B cell (primary cell): ENCODE results near the gene RAD54L2. TPM values are rescaled to one million over a fixed set of nuclear protein-coding genes. Genes with fewer than 3 reads are reported as not detected.
"Not testable (repeated sequence)": the region's sequence is repeated elsewhere in the genome, so short reads cannot be mapped to it uniquely, and the experiment has no call there.

ENCODE experiments used
- ATAC-seq: fragments of 200-7000 bp; cut with Tn5 transposase; one replicate; pipeline ENCODE4 v1.10.0; 2021; ENCODE audit warnings: low read depth, mild to moderate bottlenecking, moderate number of reproducible peaks, moderate library complexity
- CTCF ChIA-PET: fragments of 350-600 bp; sonication (Branson Sonifier 250); formaldehyde crosslinking; loops from one replicate; lab custom pipeline; 2021; ENCODE audit warnings: antibody characterized with exemption, inconsistent platforms; lab: Charles Lee
- POLR2A ChIA-PET: fragments of 350-600 bp; sonication (Branson Sonifier 250); formaldehyde crosslinking; loops from one replicate; lab custom pipeline; 2021; ENCODE audit warnings: antibody characterized with exemption; lab: Charles Lee
- DNase-seq: peaks from one replicate; pipeline ENCODE4 v3.0.0; 2013
- H2AFZ ChIP-seq: 2 replicates; pipeline ENCODE4 v1.6.1; 2012; ENCODE audit warnings: mild to moderate bottlenecking, low read depth, low read length; ENCODE audit not compliant: insufficient read depth, poor library complexity, severe bottlenecking
- H3K27ac ChIP-seq, 2 donors: 1 replicate in 1 of 2; 2 replicates in 1 of 2; pipeline ENCODE4 v1.5.1; 2012 to 2013; ENCODE audit warnings: low read length in 2 of 2, mild to moderate bottlenecking in 2 of 2, moderate library complexity in 1 of 2
- H3K27me3 ChIP-seq, 4 experiments: fragments of 200-600 bp in 1 of 4; sonication (generic) in 1 of 4; replicated peaks in 1 of 4; 1 replicate in 2 of 4; 2 replicates in 2 of 4; pipeline versions ENCODE4 v1.6.1 to v1.7.0; 2013 to 2016; ENCODE audit warnings: low read length in 3 of 4, mild to moderate bottlenecking in 2 of 4, mixed read lengths in 1 of 4, moderate library complexity in 1 of 4; ENCODE audit not compliant: insufficient read depth in 4 of 4, control insufficient read depth in 3 of 4; ENCODE audit errors: control extremely low read depth in 1 of 4
- H3K36me3 ChIP-seq, 2 experiments: replicated peaks in 1 of 2; 1 replicate in 1 of 2; 2 replicates in 1 of 2; pipeline versions ENCODE4 v1.6.1 to v1.7.1; 2013; ENCODE audit warnings: low read length in 1 of 2; ENCODE audit not compliant: insufficient read depth in 2 of 2, control insufficient read depth in 1 of 2; ENCODE audit errors: control extremely low read depth in 1 of 2, extremely low read depth in 1 of 2
- H3K4me1 ChIP-seq, 2 donors: fragments of 200-600 bp in 1 of 2; sonication (generic) in 1 of 2; 1 replicate in 1 of 2; 2 replicates in 1 of 2; pipeline versions ENCODE4 v1.5.1 to v1.6.1; 2013 to 2017; ENCODE audit warnings: low read length in 2 of 2; ENCODE audit not compliant: control insufficient read depth in 2 of 2, insufficient read depth in 2 of 2
- H3K4me2 ChIP-seq: replicated peaks from 2 replicates; pipeline ENCODE3; 2012; ENCODE audit warnings: mild to moderate bottlenecking, low read depth, low read length; ENCODE audit not compliant: poor library complexity, severe bottlenecking
- H3K4me3 ChIP-seq, 5 experiments: fragments of 200-600 bp in 1 of 5; sonication (generic) in 1 of 5; 1 replicate in 3 of 5; 2 replicates in 2 of 5; pipeline versions ENCODE4 v1.5.1 to v1.7.0; 2011 to 2016; ENCODE audit warnings: low read length in 4 of 5, mild to moderate bottlenecking in 4 of 5, low read depth in 2 of 5, control low read depth in 1 of 5, moderate library complexity in 1 of 5; ENCODE audit not compliant: insufficient read depth in 1 of 5; ENCODE audit errors: control extremely low read depth in 1 of 5, extremely low read depth in 1 of 5
- H3K79me2 ChIP-seq: fragments of 200-600 bp; sonication (generic); one replicate; pipeline ENCODE4 v1.6.0; 2016; ENCODE audit warnings: low read length; ENCODE audit not compliant: control insufficient read depth, insufficient read depth
- H3K9ac ChIP-seq: fragments of 200-600 bp; sonication (generic); 2 replicates; pipeline ENCODE4 v1.6.1; 2017; ENCODE audit warnings: mild to moderate bottlenecking, low read length, moderate library complexity
- H3K9me3 ChIP-seq, 3 donors: one replicate each; pipeline versions ENCODE4 v1.6.1 to v1.7.1; 2013; ENCODE audit warnings: low read length in 2 of 3; ENCODE audit not compliant: control insufficient read depth in 2 of 3, insufficient read depth in 1 of 3; ENCODE audit errors: control extremely low read depth in 1 of 3
- H4K20me1 ChIP-seq: 2 replicates; pipeline ENCODE4 v1.6.0; 2012; ENCODE audit warnings: mild to moderate bottlenecking, low read length; ENCODE audit not compliant: insufficient read depth, control insufficient read depth, poor library complexity, severe bottlenecking
- H3K27ac Mint-ChIP-seq: one replicate; pipeline ENCODE4 v1.8.0; 2021; ENCODE audit warnings: mixed read lengths
- H3K27me3 Mint-ChIP-seq: one replicate; pipeline ENCODE4 v1.8.0; 2021; ENCODE audit warnings: mixed read lengths
- H3K4me1 Mint-ChIP-seq: one replicate; pipeline ENCODE4 v1.8.0; 2021; ENCODE audit warnings: mixed read lengths
- H3K4me3 Mint-ChIP-seq: one replicate; pipeline ENCODE4 v1.8.0; 2021; ENCODE audit warnings: mixed read lengths
- H3K9me3 Mint-ChIP-seq: one replicate; pipeline ENCODE4 v1.8.0; 2022; ENCODE audit warnings: mixed read lengths; ENCODE audit not compliant: insufficient read depth
- CTCF ChIP-seq: fragments of 200-600 bp; IDR thresholded peaks from one replicate; pipeline ENCODE4 v1.8.0; 2022; ENCODE audit warnings: antibody characterized with exemption, mild to moderate bottlenecking
- EZH2 ChIP-seq: IDR thresholded peaks from 2 replicates; pipeline ENCODE4 v1.6.1; 2012; ENCODE audit warnings: borderline replicate concordance, low read depth, mild to moderate bottlenecking, moderate library complexity, low read length; ENCODE audit not compliant: insufficient read depth, poor library complexity, severe bottlenecking
- WGBS: methylation state at CpG from one replicate; pipeline ENCODE4 v1.1.5; 2013; ENCODE audit warnings: missing lambda C conversion rate; ENCODE audit not compliant: insufficient coverage; 5-methylcytosine and 5-hydroxymethylcytosine counted together
- intact Hi-C: fragments of 100-400 bp; cut with micrococcal nuclease; formaldehyde crosslinking; loops from one replicate; pipeline ENCODE4 v1.10.0; 2022
- polyA plus RNA-seq: library from polyadenylated mRNA; depleted of rRNA; stranded (reverse); fragments of >200 nt; gene quantifications from 2 replicates; pipeline ENCODE4 v1.2.3, GENCODE V29; 2012
- total RNA-seq, 2 donors: library from RNA; stranded (reverse); fragments of 120-200 nt in 1 of 2; gene quantifications; 1 replicate in 1 of 2; 2 replicates in 1 of 2; pipeline versions ENCODE4 v1.2.3 to v1.2.4, GENCODE V29; 2013 to 2022

Gene RAD54L2
- total and polyA plus RNA-seq, 2 donors (not counting 1 experiment from before 2014, with no cell fraction given): 6.3 to 43.0 TPM

GRCh38 chr3:51519848-51520247 is 18.7 kb upstream of the RAD54L2 start:
- no peaks in the 10 kb centered on the region for H3K27me3 Mint-ChIP-seq
- TF ChIP-seq CTCF (no peak), EZH2 (no peak)
- H3K9me3 ChIP-seq: peaks cover 0 to 4% (median 0%) of the 10 kb centered on the region in 3 donors
- WGBS: no CpG with 5 or more reads among the region's 2 CpGs
- no peak for ATAC-seq
- H3K36me3 ChIP-seq: no peaks in the 10 kb centered on the region
- no peak overlapping the region for H3K4me2 ChIP-seq
- H3K4me1 Mint-ChIP-seq: peaks cover 23% of the 10 kb centered on the region
- H3K27me3 ChIP-seq: no peaks in the 10 kb centered on the region
- ChIA-PET POLR2A (no interaction called here), CTCF (interaction anchor here (1.0 kb wide), 1 partner anchor 20 kb away, joined by 5 read pairs; the partner anchor contains the start of gene DCAF1)
- no peaks in the 10 kb centered on the region for H3K9me3 Mint-ChIP-seq
- intact Hi-C loops: loop anchor here (2.0 kb wide), 1 partner anchor 19 kb away; the partner anchor contains the start of gene RAD54L2
- no peak overlapping the region for H3K4me3 ChIP-seq
- no peaks in the 10 kb centered on the region for H3K79me2 ChIP-seq
- no peak overlapping the region for H3K27ac Mint-ChIP-seq
- H3K4me3 Mint-ChIP-seq: no peak overlapping the region
- H2AFZ ChIP-seq: no peak overlapping the region
- peaks cover 11 to 20% of the 10 kb centered on the region in 2 donors for H3K4me1 ChIP-seq
- H3K9ac ChIP-seq: no peak overlapping the region
- H3K27ac ChIP-seq: no peak overlapping the region
- H4K20me1 ChIP-seq: no peaks in the 10 kb centered on the region
- DNase-seq: no peak

GRCh38 chr3:51520906-51521730 is 17.4 kb upstream of the RAD54L2 start:
- CTCF ChIA-PET: interaction anchor here (1.0 to 1.8 kb wide), 3 partner anchors 19 to 21 kb away, joined by 5 to 9 read pairs (median 8); partner anchors contain the start of gene DCAF1
- Histone ChIP-seq H3K4me1 (peaks cover 11 to 20% of the 10 kb centered on the region in 2 donors), H3K4me2 (peak overlapping the region; percentile 17), H2AFZ (peak overlapping the region; percentile 56)
- H3K27me3 ChIP-seq, H3K4me3 Mint-ChIP-seq, H4K20me1 ChIP-seq, H3K36me3 ChIP-seq, H3K4me3 ChIP-seq, H3K27ac ChIP-seq, POLR2A ChIA-PET, H3K9me3 Mint-ChIP-seq, H3K9ac ChIP-seq, H3K9me3 ChIP-seq, H3K27me3 Mint-ChIP-seq, H3K79me2 ChIP-seq, H3K27ac Mint-ChIP-seq: not testable (repeated sequence)
- intact Hi-C loops: loop anchor here (1.0 to 2.0 kb wide), 2 partner anchors 18 to 21 kb away; partner anchors contain the start of genes DCAF1 and RAD54L2
- 54% methylated on average over 4 of the region's 5 CpGs for WGBS
- peak; percentile 87 for ATAC-seq
- peaks cover 23% of the 10 kb centered on the region for H3K4me1 Mint-ChIP-seq
- DNase-seq: peak; percentile 47
